WTC11 (cell line): Measurements from ENCODE around the gene HSPH1. TPM values are rescaled to one million over a fixed set of nuclear protein-coding genes. Genes with fewer than 3 reads are reported as not detected.

ENCODE experiments used
- ATAC-seq: fragments of 200-7000 bp; cut with Tn5 transposase; 2 replicates; pipeline ENCODE4 v1.10.0; 2021; ENCODE audit warnings: mild to moderate bottlenecking, moderate library complexity
- CTCF ChIA-PET: fragments of 300-600 bp; sonication (Branson Sonifier 250); formaldehyde crosslinking; loops from one replicate; lab custom pipeline; 2021; ENCODE audit warnings: antibody characterized with exemption; lab: Charles Lee
- POLR2A ChIA-PET: fragments of 350-600 bp; sonication (Branson Sonifier 250); formaldehyde crosslinking; loops from one replicate; lab custom pipeline; 2021; ENCODE audit warnings: antibody characterized with exemption; lab: Charles Lee
- DNase-seq: peaks from one replicate; pipeline ENCODE4 v3.0.0; 2021; ENCODE audit warnings: low spot score
- H3K27ac Mint-ChIP-seq: 2 replicates; pipeline ENCODE4 v1.8.0; 2021; ENCODE audit warnings: mixed read lengths
- H3K27me3 Mint-ChIP-seq: 2 replicates; pipeline ENCODE4 v1.8.0; 2021; ENCODE audit warnings: low read depth, mild to moderate bottlenecking, moderate library complexity, mixed read lengths
- H3K36me3 Mint-ChIP-seq: 2 replicates; pipeline ENCODE4 v1.8.0; 2021; ENCODE audit warnings: mixed read lengths
- H3K4me1 Mint-ChIP-seq: 2 replicates; pipeline ENCODE4 v1.8.0; 2022; ENCODE audit warnings: mixed read lengths
- H3K4me3 Mint-ChIP-seq: 2 replicates; pipeline ENCODE4 v1.8.0; 2021; ENCODE audit warnings: mild to moderate bottlenecking, moderate library complexity, mixed read lengths
- H3K9me3 Mint-ChIP-seq: 2 replicates; pipeline ENCODE4 v1.8.0; 2021; ENCODE audit warnings: mixed read lengths
- CBFB ChIP-seq: sonication (generic); formaldehyde crosslinking; IDR thresholded peaks from 2 replicates; pipeline ENCODE4 v1.8.1; 2022; ENCODE audit warnings: mild to moderate bottlenecking, low read depth, missing genetic modification reagents
- CREM ChIP-seq: sonication (generic); formaldehyde crosslinking; IDR thresholded peaks from 2 replicates; pipeline ENCODE4 v1.8.1; 2022; ENCODE audit warnings: mild to moderate bottlenecking, missing genetic modification reagents, moderate library complexity
- GABPB1 ChIP-seq: sonication (generic); formaldehyde crosslinking; IDR thresholded peaks from 2 replicates; pipeline ENCODE4 v1.8.1; 2023; ENCODE audit warnings: mild to moderate bottlenecking, missing genetic modification reagents
- HMGXB4 ChIP-seq: sonication (generic); formaldehyde crosslinking; IDR thresholded peaks from 2 replicates; pipeline ENCODE4 v1.8.1; 2023; ENCODE audit warnings: mild to moderate bottlenecking, moderate library complexity, missing genetic modification reagents
- MYBL2 ChIP-seq: sonication (generic); formaldehyde crosslinking; IDR thresholded peaks from 2 replicates; pipeline ENCODE4 v1.8.1; 2023; ENCODE audit warnings: mild to moderate bottlenecking, moderate library complexity, missing genetic modification reagents
- NFATC4 ChIP-seq: fragments of 250-450 bp; sonication (Bioruptor Pico); IDR thresholded peaks from 2 replicates; pipeline ENCODE4 v1.9.0; 2021; ENCODE audit warnings: mild to moderate bottlenecking
- NR3C1 ChIP-seq: sonication (generic); formaldehyde crosslinking; conservative IDR thresholded peaks from 2 replicates; pipeline ENCODE4 v1.8.1; 2023; ENCODE audit warnings: low read depth, mild to moderate bottlenecking, missing genetic modification reagents
- OVOL2 ChIP-seq: fragments of 250-450 bp; sonication (Bioruptor Pico); IDR thresholded peaks from 2 replicates; pipeline ENCODE4 v1.9.0; 2021; ENCODE audit warnings: mild to moderate bottlenecking, borderline replicate concordance
- SP1 ChIP-seq: sonication (generic); formaldehyde crosslinking; conservative IDR thresholded peaks from 2 replicates; pipeline ENCODE4 v1.8.1; 2022; ENCODE audit warnings: missing genetic modification reagents
- TEAD4 ChIP-seq: sonication (generic); formaldehyde crosslinking; IDR thresholded peaks from 2 replicates; pipeline ENCODE4 v1.8.0; 2022; ENCODE audit warnings: mild to moderate bottlenecking, missing genetic modification reagents
- TP53 ChIP-seq: sonication (generic); formaldehyde crosslinking; IDR thresholded peaks from 2 replicates; pipeline ENCODE4 v1.8.1; 2023; ENCODE audit warnings: mild to moderate bottlenecking, missing genetic modification reagents
- ZNF232 ChIP-seq: sonication (generic); formaldehyde crosslinking; IDR thresholded peaks from 2 replicates; pipeline ENCODE4 v1.8.0; 2022; ENCODE audit warnings: mild to moderate bottlenecking, missing genetic modification reagents
- ZNF263 ChIP-seq: sonication (generic); formaldehyde crosslinking; IDR thresholded peaks from 2 replicates; pipeline ENCODE4 v1.8.1; 2022; ENCODE audit warnings: low read depth, mild to moderate bottlenecking, moderate library complexity, missing genetic modification reagents
- ZNF317 ChIP-seq: sonication (generic); formaldehyde crosslinking; IDR thresholded peaks from 2 replicates; pipeline ENCODE4 v1.8.1; 2023; ENCODE audit warnings: low read depth, mild to moderate bottlenecking, moderate library complexity, missing genetic modification reagents, borderline replicate concordance
- ZNF423 ChIP-seq: fragments of 250-450 bp; sonication (Bioruptor Pico); IDR thresholded peaks from 2 replicates; pipeline ENCODE4 v2.1.2; 2022; ENCODE audit warnings: mild to moderate bottlenecking, moderate library complexity
- ZSCAN18 ChIP-seq: fragments of 250-450 bp; sonication (Bioruptor Pico); IDR thresholded peaks from 2 replicates; pipeline ENCODE4 v2.1.2; 2022; ENCODE audit warnings: mild to moderate bottlenecking, moderate library complexity
- total RNA-seq: library from RNA; stranded (reverse); gene quantifications from 3 replicates; pipeline ENCODE4 v1.2.3, GENCODE V29; 2021
- TF ChIP-seq, protein P1 (sequence below): sonication (generic); formaldehyde crosslinking; IDR thresholded peaks from 2 replicates; pipeline ENCODE4 v1.8.1; 2022; ENCODE audit warnings: missing genetic modification reagents, borderline replicate concordance
- TF ChIP-seq, protein P2 (sequence below): sonication (generic); formaldehyde crosslinking; IDR thresholded peaks from 2 replicates; pipeline ENCODE4 v1.8.1; 2023; ENCODE audit warnings: mild to moderate bottlenecking, missing genetic modification reagents, borderline replicate concordance
- TF ChIP-seq, protein P3 (sequence below): sonication (generic); formaldehyde crosslinking; IDR thresholded peaks from 2 replicates; pipeline ENCODE4 v1.8.0; 2023; ENCODE audit warnings: missing genetic modification reagents
- TF ChIP-seq, protein P4 (sequence below): sonication (generic); formaldehyde crosslinking; IDR thresholded peaks from 2 replicates; pipeline ENCODE4 v1.8.0; 2022; ENCODE audit warnings: mild to moderate bottlenecking, missing genetic modification reagents
- TF ChIP-seq, protein P5 (sequence below): sonication (generic); formaldehyde crosslinking; conservative IDR thresholded peaks from 2 replicates; pipeline ENCODE4 v1.8.1; 2022; ENCODE audit warnings: mild to moderate bottlenecking, missing genetic modification reagents

Gene HSPH1
- total RNA-seq, 1 experiment from 2014 or later, result 114 TPM

DNA sequence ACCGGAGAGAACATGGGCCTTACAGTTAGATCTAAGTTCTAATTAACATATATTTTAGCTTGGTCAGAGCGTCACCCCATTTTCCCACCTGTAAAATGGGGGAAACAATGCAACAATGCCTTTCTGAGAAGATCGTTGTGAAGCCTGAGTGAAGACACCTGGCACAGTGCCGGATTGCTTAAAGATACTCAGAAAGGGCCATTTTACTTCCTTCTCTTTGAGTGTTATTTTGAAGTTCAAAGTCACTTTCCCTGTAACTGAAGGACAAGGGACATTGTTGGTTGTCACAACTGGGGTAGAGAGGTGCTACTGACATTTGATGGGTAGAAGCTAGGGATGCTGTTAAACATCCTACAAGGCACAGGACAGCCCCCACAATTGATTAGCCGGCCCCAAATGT lies 28.1 kb downstream of the HSPH1 start:
- peaks cover 8% of the 10 kb centered on the region for H3K4me1 Mint-ChIP-seq
- no peak for TF ChIP-seq MYBL2 (CRISPR knock-in tag)
- TF ChIP-seq ZNF232 (CRISPR knock-in tag), result no peak
- TF ChIP-seq, protein P1, sequence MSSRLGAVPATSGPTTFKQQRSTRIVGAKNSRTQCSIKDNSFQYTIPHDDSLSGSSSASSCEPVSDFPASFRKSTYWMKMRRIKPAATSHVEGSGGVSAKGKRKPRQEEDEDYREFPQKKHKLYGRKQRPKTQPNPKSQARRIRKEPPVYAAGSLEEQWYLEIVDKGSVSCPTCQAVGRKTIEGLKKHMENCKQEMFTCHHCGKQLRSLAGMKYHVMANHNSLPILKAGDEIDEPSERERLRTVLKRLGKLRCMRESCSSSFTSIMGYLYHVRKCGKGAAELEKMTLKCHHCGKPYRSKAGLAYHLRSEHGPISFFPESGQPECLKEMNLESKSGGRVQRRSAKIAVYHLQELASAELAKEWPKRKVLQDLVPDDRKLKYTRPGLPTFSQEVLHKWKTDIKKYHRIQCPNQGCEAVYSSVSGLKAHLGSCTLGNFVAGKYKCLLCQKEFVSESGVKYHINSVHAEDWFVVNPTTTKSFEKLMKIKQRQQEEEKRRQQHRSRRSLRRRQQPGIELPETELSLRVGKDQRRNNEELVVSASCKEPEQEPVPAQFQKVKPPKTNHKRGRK (CRISPR knock-in tag), result no peak
- no peak for TF ChIP-seq ZNF317 (CRISPR knock-in tag)
- no peak for TF ChIP-seq GABPB1
- TF ChIP-seq, protein P2, sequence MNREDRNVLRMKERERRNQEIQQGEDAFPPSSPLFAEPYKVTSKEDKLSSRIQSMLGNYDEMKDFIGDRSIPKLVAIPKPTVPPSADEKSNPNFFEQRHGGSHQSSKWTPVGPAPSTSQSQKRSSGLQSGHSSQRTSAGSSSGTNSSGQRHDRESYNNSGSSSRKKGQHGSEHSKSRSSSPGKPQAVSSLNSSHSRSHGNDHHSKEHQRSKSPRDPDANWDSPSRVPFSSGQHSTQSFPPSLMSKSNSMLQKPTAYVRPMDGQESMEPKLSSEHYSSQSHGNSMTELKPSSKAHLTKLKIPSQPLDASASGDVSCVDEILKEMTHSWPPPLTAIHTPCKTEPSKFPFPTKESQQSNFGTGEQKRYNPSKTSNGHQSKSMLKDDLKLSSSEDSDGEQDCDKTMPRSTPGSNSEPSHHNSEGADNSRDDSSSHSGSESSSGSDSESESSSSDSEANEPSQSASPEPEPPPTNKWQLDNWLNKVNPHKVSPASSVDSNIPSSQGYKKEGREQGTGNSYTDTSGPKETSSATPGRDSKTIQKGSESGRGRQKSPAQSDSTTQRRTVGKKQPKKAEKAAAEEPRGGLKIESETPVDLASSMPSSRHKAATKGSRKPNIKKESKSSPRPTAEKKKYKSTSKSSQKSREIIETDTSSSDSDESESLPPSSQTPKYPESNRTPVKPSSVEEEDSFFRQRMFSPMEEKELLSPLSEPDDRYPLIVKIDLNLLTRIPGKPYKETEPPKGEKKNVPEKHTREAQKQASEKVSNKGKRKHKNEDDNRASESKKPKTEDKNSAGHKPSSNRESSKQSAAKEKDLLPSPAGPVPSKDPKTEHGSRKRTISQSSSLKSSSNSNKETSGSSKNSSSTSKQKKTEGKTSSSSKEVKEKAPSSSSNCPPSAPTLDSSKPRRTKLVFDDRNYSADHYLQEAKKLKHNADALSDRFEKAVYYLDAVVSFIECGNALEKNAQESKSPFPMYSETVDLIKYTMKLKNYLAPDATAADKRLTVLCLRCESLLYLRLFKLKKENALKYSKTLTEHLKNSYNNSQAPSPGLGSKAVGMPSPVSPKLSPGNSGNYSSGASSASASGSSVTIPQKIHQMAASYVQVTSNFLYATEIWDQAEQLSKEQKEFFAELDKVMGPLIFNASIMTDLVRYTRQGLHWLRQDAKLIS (CRISPR knock-in tag), result no peak
- TF ChIP-seq ZNF423 (CRISPR knock-in tag), result no peak
- TF ChIP-seq TEAD4 (CRISPR knock-in tag), result no peak
- ChIA-PET CTCF (no interaction called here), POLR2A (no interaction called here)
- H3K4me3 Mint-ChIP-seq, result no peak overlapping the region
- H3K27ac Mint-ChIP-seq, result peak overlapping the region; percentile 1; the same call in 1 of the 2 replicates
- H3K27me3 Mint-ChIP-seq, result no peaks in the 10 kb centered on the region; the same call in 1 of the 2 replicates
- ATAC-seq (no peak), DNase-seq (no peak)
- H3K9me3 Mint-ChIP-seq, result peaks cover 4% of the 10 kb centered on the region; the same call in 1 of the 2 replicates
- peaks cover 26% of the 10 kb centered on the region for H3K36me3 Mint-ChIP-seq

DNA sequence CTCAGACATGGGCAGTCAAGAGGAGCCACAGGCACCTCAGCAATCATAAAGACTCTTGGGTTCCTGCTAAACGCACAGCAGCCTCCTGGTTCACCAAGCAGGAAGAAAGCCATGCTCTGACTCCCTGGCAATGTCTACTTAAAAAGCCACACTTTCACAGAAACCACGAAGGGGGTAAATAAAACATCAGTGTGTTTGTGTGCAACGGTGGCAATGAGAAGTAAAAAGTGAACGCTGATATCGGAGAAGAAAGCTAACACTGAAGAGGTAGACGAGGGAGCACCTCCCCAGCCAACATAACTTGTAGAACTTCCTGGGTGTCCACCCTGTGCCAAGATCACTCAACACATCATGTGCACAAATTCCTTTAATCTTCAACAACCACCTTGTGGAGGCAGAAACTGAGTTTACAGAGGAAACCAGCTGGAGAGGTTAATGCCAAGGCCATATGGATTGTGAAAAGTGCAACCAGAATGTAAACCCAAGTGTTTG lies 30.2 kb downstream of the HSPH1 start:
- peaks cover 9% of the 10 kb centered on the region for H3K4me1 Mint-ChIP-seq
- ChIA-PET CTCF (no interaction called here), POLR2A (no interaction called here)
- peaks cover 8% of the 10 kb centered on the region for H3K36me3 Mint-ChIP-seq
- no peaks in the 10 kb centered on the region; the same call in 1 of the 2 replicates for H3K27me3 Mint-ChIP-seq
- DNase-seq (no peak), ATAC-seq (no peak)
- TF ChIP-seq OVOL2 (CRISPR knock-in tag), result no peak
- no peak for TF ChIP-seq NR3C1
- no peak for TF ChIP-seq HMGXB4 (CRISPR knock-in tag)
- TF ChIP-seq ZNF263 (CRISPR knock-in tag), result no peak
- TF ChIP-seq CBFB (CRISPR knock-in tag), result no peak
- peak overlapping the region; percentile 29; the same call in 1 of the 2 replicates for H3K27ac Mint-ChIP-seq
- peaks cover 15% of the 10 kb centered on the region for H3K9me3 Mint-ChIP-seq
- no peak overlapping the region for H3K4me3 Mint-ChIP-seq

DNA sequence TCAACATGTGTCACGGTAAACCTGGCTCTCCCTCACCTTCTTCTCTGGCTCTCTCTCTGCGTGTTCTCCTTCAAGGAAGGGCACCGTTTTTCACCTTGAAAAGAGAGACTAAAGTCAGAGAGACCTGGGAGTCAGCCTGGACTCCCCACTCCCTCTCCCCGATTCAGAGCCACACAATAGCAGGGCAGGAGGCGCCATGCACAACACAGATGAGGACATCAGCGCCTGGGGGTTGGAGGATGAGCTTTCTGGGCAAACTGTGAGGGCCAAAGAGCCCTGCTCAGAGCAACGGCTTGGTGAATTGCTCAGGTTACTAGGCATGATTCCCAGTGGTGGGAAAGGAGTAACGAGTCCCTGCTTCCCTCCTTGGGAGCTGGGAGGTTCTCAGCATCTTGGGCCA lies 32.3 kb downstream of the HSPH1 start:
- POLR2A ChIA-PET, result no interaction called here
- H3K4me3 Mint-ChIP-seq, result no peak overlapping the region
- DNase-seq, result no peak
- no peak overlapping the region for H3K27ac Mint-ChIP-seq
- H3K27me3 Mint-ChIP-seq, result no peaks in the 10 kb centered on the region; the same call in 1 of the 2 replicates
- H3K9me3 Mint-ChIP-seq, result peaks cover 21% of the 10 kb centered on the region
- peaks cover 10% of the 10 kb centered on the region for H3K4me1 Mint-ChIP-seq
- H3K36me3 Mint-ChIP-seq, result no peaks in the 10 kb centered on the region
- peak; percentile 48; the same call in 1 of the 2 replicates for ATAC-seq
- CTCF ChIA-PET, result interaction anchor here (1.7 kb wide), 1 partner anchor 77 kb away, joined by 4 read pairs; no protein-coding TSS in a partner anchor
- TF ChIP-seq SP1 (CRISPR knock-in tag), result no peak
- TF ChIP-seq, protein P3, sequence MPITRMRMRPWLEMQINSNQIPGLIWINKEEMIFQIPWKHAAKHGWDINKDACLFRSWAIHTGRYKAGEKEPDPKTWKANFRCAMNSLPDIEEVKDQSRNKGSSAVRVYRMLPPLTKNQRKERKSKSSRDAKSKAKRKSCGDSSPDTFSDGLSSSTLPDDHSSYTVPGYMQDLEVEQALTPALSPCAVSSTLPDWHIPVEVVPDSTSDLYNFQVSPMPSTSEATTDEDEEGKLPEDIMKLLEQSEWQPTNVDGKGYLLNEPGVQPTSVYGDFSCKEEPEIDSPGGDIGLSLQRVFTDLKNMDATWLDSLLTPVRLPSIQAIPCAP, result no peak
- TF ChIP-seq CREM (CRISPR knock-in tag), result no peak
- TF ChIP-seq, protein P4, sequence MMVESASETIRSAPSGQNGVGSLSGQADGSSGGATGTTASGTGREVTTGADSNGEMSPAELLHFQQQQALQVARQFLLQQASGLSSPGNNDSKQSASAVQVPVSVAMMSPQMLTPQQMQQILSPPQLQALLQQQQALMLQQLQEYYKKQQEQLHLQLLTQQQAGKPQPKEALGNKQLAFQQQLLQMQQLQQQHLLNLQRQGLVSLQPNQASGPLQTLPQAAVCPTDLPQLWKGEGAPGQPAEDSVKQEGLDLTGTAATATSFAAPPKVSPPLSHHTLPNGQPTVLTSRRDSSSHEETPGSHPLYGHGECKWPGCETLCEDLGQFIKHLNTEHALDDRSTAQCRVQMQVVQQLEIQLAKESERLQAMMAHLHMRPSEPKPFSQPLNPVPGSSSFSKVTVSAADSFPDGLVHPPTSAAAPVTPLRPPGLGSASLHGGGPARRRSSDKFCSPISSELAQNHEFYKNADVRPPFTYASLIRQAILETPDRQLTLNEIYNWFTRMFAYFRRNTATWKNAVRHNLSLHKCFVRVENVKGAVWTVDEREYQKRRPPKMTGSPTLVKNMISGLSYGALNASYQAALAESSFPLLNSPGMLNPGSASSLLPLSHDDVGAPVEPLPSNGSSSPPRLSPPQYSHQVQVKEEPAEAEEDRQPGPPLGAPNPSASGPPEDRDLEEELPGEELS (CRISPR knock-in tag), result no peak
- TF ChIP-seq, protein P5, sequence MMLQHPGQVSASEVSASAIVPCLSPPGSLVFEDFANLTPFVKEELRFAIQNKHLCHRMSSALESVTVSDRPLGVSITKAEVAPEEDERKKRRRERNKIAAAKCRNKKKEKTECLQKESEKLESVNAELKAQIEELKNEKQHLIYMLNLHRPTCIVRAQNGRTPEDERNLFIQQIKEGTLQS (CRISPR knock-in tag), result no peak
- no peak for TF ChIP-seq ZSCAN18 (CRISPR knock-in tag)
- no peak for TF ChIP-seq TP53
- TF ChIP-seq NFATC4 (CRISPR knock-in tag), result no peak
- no peak for TF ChIP-seq OVOL2 (CRISPR knock-in tag)
